PC-3 (cell line): ENCODE results near the gene DCHS1.

ENCODE experiments used
- EZH2 ChIP-seq: fragments of 300-600 bp; sonication (generic); IDR thresholded peaks from one replicate; pipeline ENCODE4 v1.6.1; 2017; ENCODE audit warnings: antibody characterized with exemption, mild to moderate bottlenecking, low read length; ENCODE audit not compliant: unreplicated experiment
- TF ChIP-seq, protein P1 (sequence below): fragments of 300-600 bp; sonication (generic); conservative IDR thresholded peaks from 2 replicates; pipeline ENCODE4 v1.5.1; 2017; ENCODE audit warnings: antibody characterized with exemption, low read depth, mild to moderate bottlenecking, low read length

DNA sequence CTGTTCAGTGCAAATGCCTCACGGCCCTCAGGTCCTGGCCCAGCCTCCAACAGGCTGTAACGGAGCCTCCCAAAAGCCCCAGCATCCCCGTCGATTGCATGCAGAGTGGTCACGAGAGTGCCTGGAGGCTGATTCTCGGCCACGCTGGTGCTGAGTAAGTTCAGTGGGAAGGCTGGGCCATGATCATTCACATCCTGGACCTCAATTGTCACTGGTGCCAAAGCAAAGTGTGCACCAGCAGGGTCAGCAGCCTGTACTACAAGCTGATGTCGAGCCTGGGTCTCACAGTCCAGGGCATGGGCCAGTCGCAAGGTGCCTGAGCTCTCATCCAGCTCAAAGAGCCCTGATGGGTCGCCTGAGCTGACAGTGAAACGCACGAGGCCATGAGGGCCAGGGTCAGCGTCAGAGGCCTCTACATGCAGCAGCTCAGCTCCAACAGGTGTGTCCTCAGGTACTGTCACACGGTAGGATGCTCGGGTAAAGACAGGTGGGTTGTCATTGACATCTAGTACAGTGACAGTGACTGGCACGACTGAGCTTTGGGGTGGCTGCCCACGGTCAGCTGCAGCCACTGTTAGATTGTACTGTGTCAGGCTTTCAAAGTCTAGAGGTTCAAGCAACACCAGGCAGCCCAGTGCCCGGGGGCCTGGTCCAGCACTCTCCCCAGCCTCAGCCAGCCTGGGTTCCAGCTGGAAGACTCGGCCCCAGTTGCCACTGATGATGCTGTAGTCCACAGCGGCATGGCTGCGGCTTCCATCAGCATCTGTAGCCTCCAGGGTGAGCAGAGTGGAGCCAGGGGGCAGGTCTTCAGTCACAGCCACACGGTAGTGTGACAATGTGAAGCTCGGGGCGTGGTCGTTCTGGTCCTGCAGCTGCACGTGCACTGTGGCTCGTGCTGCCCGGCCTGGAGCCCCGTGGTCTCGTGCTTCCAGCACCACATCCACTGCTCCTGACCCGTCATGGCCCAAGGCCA lies 31.9 kb downstream of the DCHS1 start:
- TF ChIP-seq, protein P1, sequence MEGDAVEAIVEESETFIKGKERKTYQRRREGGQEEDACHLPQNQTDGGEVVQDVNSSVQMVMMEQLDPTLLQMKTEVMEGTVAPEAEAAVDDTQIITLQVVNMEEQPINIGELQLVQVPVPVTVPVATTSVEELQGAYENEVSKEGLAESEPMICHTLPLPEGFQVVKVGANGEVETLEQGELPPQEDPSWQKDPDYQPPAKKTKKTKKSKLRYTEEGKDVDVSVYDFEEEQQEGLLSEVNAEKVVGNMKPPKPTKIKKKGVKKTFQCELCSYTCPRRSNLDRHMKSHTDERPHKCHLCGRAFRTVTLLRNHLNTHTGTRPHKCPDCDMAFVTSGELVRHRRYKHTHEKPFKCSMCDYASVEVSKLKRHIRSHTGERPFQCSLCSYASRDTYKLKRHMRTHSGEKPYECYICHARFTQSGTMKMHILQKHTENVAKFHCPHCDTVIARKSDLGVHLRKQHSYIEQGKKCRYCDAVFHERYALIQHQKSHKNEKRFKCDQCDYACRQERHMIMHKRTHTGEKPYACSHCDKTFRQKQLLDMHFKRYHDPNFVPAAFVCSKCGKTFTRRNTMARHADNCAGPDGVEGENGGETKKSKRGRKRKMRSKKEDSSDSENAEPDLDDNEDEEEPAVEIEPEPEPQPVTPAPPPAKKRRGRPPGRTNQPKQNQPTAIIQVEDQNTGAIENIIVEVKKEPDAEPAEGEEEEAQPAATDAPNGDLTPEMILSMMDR: no peak
- TF ChIP-seq EZH2: no peak
